H1 (cell line): ENCODE measurements around the gene YLPM1. TPM values are rescaled to one million over a fixed set of nuclear protein-coding genes. Genes with fewer than 3 reads are reported as not detected.

Experiments used
- CTCF ChIA-PET: fragments of 300-600 bp; sonication (Branson Sonifier 250); formaldehyde crosslinking; loops from one replicate; lab custom pipeline; 2021; ENCODE audit not compliant: partially characterized antibody; lab: Charles Lee
- POLR2A ChIA-PET: fragments of 300-600 bp; sonication (Branson Sonifier 250); formaldehyde crosslinking; loops from one replicate; lab custom pipeline; 2021; ENCODE audit warnings: inconsistent platforms; ENCODE audit not compliant: partially characterized antibody; lab: Charles Lee
- DNase-seq, 2 experiments: peaks; one replicate each; pipeline versions ENCODE4 v3.0.0 to v3.0.0-alpha.2; 2010 to 2022; ENCODE audit warnings: low spot score in 2 of 2, low read depth in 1 of 2, mixed read lengths in 1 of 2
- FAIRE-seq: peaks from 2 replicates; lab custom pipeline; 2011; peaks lifted over from hg19 to GRCh38; lab: Jason Lieb, UNC
- H2AFZ ChIP-seq: 2 replicates; pipeline ENCODE4 v1.8.1; 2012; ENCODE audit warnings: low read length, inconsistent platforms
- H2AK5ac ChIP-seq: 2 replicates; pipeline ENCODE4 v1.6.1; 2013; ENCODE audit warnings: low read depth, low read length
- H2BK120ac ChIP-seq: replicated peaks from 2 replicates; pipeline ENCODE3; 2013; ENCODE audit warnings: low read depth, low read length, inconsistent platforms
- H2BK12ac ChIP-seq: 2 replicates; pipeline ENCODE4 v1.6.1; 2013; ENCODE audit warnings: low read depth, low read length
- H2BK15ac ChIP-seq: 2 replicates; pipeline ENCODE4 v1.6.1; 2013; ENCODE audit warnings: low read length
- H2BK20ac ChIP-seq: 2 replicates; pipeline ENCODE4 v1.6.1; 2013; ENCODE audit warnings: low read length
- H2BK5ac ChIP-seq: 2 replicates; pipeline ENCODE4 v1.6.1; 2013; ENCODE audit warnings: low read depth, low read length
- H3K14ac ChIP-seq: 2 replicates; pipeline ENCODE4 v1.6.1; 2013; ENCODE audit warnings: inconsistent platforms; ENCODE audit not compliant: insufficient read length
- H3K18ac ChIP-seq: 2 replicates; pipeline ENCODE4 v1.6.1; 2013; ENCODE audit warnings: low read length; ENCODE audit errors: extremely low read depth
- H3K23ac ChIP-seq: 2 replicates; pipeline ENCODE4 v1.6.1; 2013; ENCODE audit warnings: inconsistent platforms; ENCODE audit not compliant: insufficient read length
- H3K23me2 ChIP-seq: 2 replicates; pipeline ENCODE4 v1.6.1; 2013; ENCODE audit warnings: low read depth, low read length
- H3K27ac ChIP-seq: 2 replicates; pipeline ENCODE4 v1.6.1; 2011; ENCODE audit warnings: low read depth, low read length, inconsistent platforms
- H3K27me3 ChIP-seq, 4 experiments: replicated peaks in 1 of 4; 1 replicate in 1 of 4; 2 replicates in 3 of 4; pipeline versions ENCODE4 v1.6.1 to v1.8.1; 2011 to 2013; ENCODE audit warnings: low read length in 3 of 4, mild to moderate bottlenecking in 3 of 4, inconsistent platforms in 2 of 4, mixed read lengths in 2 of 4, moderate library complexity in 1 of 4; ENCODE audit not compliant: control insufficient read depth in 3 of 4, insufficient read depth in 3 of 4; ENCODE audit errors: extremely low read depth in 1 of 4
- H3K36me3 ChIP-seq, 4 experiments: 2 replicates each; pipeline versions ENCODE4 v1.6.1 to v1.8.1; 2011 to 2013; ENCODE audit warnings: mild to moderate bottlenecking in 4 of 4, low read length in 3 of 4, moderate library complexity in 2 of 4, control low read depth in 1 of 4, inconsistent platforms in 1 of 4; ENCODE audit not compliant: insufficient read depth in 4 of 4, control insufficient read depth in 2 of 4
- H3K4ac ChIP-seq: replicated peaks from 2 replicates; pipeline ENCODE3; 2013; ENCODE audit warnings: low read length, low read depth, mixed read lengths, inconsistent platforms; ENCODE audit not compliant: insufficient read length
- H3K4me1 ChIP-seq, 4 experiments: replicated peaks in 1 of 4; 1 replicate in 1 of 4; 2 replicates in 3 of 4; pipeline versions ENCODE4 v1.6.1 to v1.8.1; 2011 to 2013; ENCODE audit warnings: low read length in 3 of 4, inconsistent platforms in 2 of 4, mixed read lengths in 1 of 4; ENCODE audit not compliant: insufficient read depth in 4 of 4, control insufficient read depth in 3 of 4
- H3K4me2 ChIP-seq, 2 experiments: 2 replicates each; pipeline versions ENCODE4 v1.6.1 to v1.8.1; 2011 to 2013; ENCODE audit warnings: low read depth in 2 of 2, low read length in 2 of 2, control low read depth in 1 of 2, inconsistent platforms in 1 of 2, mild to moderate bottlenecking in 1 of 2; ENCODE audit not compliant: insufficient read depth in 1 of 2
- H3K4me3 ChIP-seq, 4 experiments: fragments of 200-600, 300-600 bp in 1 of 4; sonication (generic), shearing (Covaris generic), sonication (Bioruptor Twin) in 1 of 4; 2 replicates each; pipeline versions ENCODE4 v1.5.1 to v1.8.1; 2011 to 2016; ENCODE audit warnings: low read length in 4 of 4, low read depth in 3 of 4, control low read depth in 2 of 4, inconsistent platforms in 2 of 4, mild to moderate bottlenecking in 2 of 4, mixed read lengths in 1 of 4, moderate library complexity in 1 of 4; ENCODE audit not compliant: insufficient read depth in 2 of 4; ENCODE audit errors: extremely low read depth in 1 of 4
- H3K56ac ChIP-seq: replicated peaks from 2 replicates; pipeline ENCODE3; 2013; ENCODE audit warnings: low read depth, mild to moderate bottlenecking, mixed read lengths, low read length, inconsistent platforms; ENCODE audit not compliant: insufficient read length
- H3K79me1 ChIP-seq: 2 replicates; pipeline ENCODE4 v1.6.1; 2013; ENCODE audit warnings: low read depth, low read length, control low read depth
- H3K79me2 ChIP-seq, 2 experiments: 2 replicates each; pipeline versions ENCODE4 v1.6.1 to v1.8.1; 2012 to 2013; ENCODE audit warnings: low read length in 2 of 2, mild to moderate bottlenecking in 2 of 2, inconsistent platforms in 1 of 2; ENCODE audit not compliant: insufficient read depth in 2 of 2, control insufficient read depth in 1 of 2
- H3K9ac ChIP-seq, 4 experiments: replicated peaks in 1 of 4; 1 replicate in 1 of 4; 2 replicates in 3 of 4; pipeline versions ENCODE4 v1.6.1 to v1.8.1; 2011 to 2013; ENCODE audit warnings: low read depth in 3 of 4, low read length in 3 of 4, control low read depth in 2 of 4, mild to moderate bottlenecking in 2 of 4, moderate library complexity in 2 of 4, inconsistent platforms in 1 of 4; ENCODE audit errors: extremely low read depth in 1 of 4
- H3K9me3 ChIP-seq, 2 experiments: 2 replicates each; pipeline versions ENCODE4 v1.6.1 to v1.8.1; 2012 to 2013; ENCODE audit warnings: mild to moderate bottlenecking in 2 of 2, moderate library complexity in 2 of 2, control low read depth in 1 of 2, inconsistent platforms in 1 of 2, low read depth in 1 of 2, low read length in 1 of 2, mixed read lengths in 1 of 2; ENCODE audit not compliant: insufficient read depth in 2 of 2
- H4K20me1 ChIP-seq, 2 experiments: replicated peaks in 1 of 2; 2 replicates each; pipeline versions ENCODE3 to v1.8.1; 2011 to 2013; ENCODE audit warnings: inconsistent platforms in 2 of 2, low read length in 2 of 2, mild to moderate bottlenecking in 1 of 2; ENCODE audit not compliant: insufficient read depth in 2 of 2, control insufficient read depth in 1 of 2
- H4K5ac ChIP-seq: 2 replicates; pipeline ENCODE4 v1.6.1; 2013; ENCODE audit warnings: low read length, low read depth, mixed read lengths, inconsistent platforms; ENCODE audit not compliant: insufficient read length
- H4K8ac ChIP-seq: 2 replicates; pipeline ENCODE4 v1.8.0; 2013; ENCODE audit warnings: mild to moderate bottlenecking, moderate library complexity, low read length, inconsistent platforms; ENCODE audit not compliant: insufficient read depth; ENCODE audit errors: extremely low read depth
- H4K91ac ChIP-seq: replicated peaks from 2 replicates; pipeline ENCODE3; 2013; ENCODE audit warnings: low read length, mixed read lengths, inconsistent platforms; ENCODE audit not compliant: insufficient read length
- BRCA1 ChIP-seq: IDR thresholded peaks from 2 replicates; pipeline ENCODE4 v1.6.1; 2012; ENCODE audit warnings: low read depth, low read length, improper control_type of control experiment
- EGR1 ChIP-seq: IDR thresholded peaks from 2 replicates; pipeline ENCODE4 v1.6.1; 2011; ENCODE audit warnings: low read depth, low read length, borderline replicate concordance
- FOSL1 ChIP-seq: IDR thresholded peaks from 2 replicates; pipeline ENCODE4 v1.6.1; 2011; ENCODE audit warnings: mild to moderate bottlenecking, low read depth, low read length, moderate library complexity; ENCODE audit not compliant: insufficient read depth
- POLR2AphosphoS5 ChIP-seq: IDR thresholded peaks from 2 replicates; pipeline ENCODE4 v1.6.1; 2011; ENCODE audit warnings: low read depth, low read length
- WGBS, 2 experiments: shearing (Covaris generic) in 1 of 2; methylation state at CpG; one replicate each; pipeline versions ENCODE4 v1.1.6 to v1.1.7; 2013 to 2015; ENCODE audit warnings: low lambda C conversion rate in 2 of 2, mixed read lengths in 2 of 2, inconsistent platforms in 1 of 2, low coverage in 1 of 2, missing lambda C conversion rate in 1 of 2; ENCODE audit not compliant: insufficient replicate concordance in 2 of 2, insufficient coverage in 1 of 2, insufficient read length in 1 of 2; ENCODE audit errors: extremely low coverage in 1 of 2, missing lambda C conversion rate in 1 of 2; 5-methylcytosine and 5-hydroxymethylcytosine counted together
- polyA plus RNA-seq, 7 experiments: library from polyadenylated mRNA; depleted of rRNA in 3 of 7; stranded (reverse) in 5 of 7; unstranded in 2 of 7; fragments of >200 nt in 5 of 7; fragments of 200-250 nt in 2 of 7; gene quantifications; 1 replicate in 5 of 7; 2 replicates in 1 of 7; 4 replicates in 1 of 7; pipeline versions ENCODE4 v1.2.1 to v1.2.3, GENCODE V29; 2011 to 2013; ENCODE audit warnings: missing spikeins in 2 of 7, mixed read lengths in 2 of 7
- total RNA-seq: library from RNA; stranded (reverse); fragmentation: NEBNext Ultra II Directional; extraction: Animal tissue kit (Norgen Biotek cat#: 25700); gene quantifications from 2 replicates; pipeline ENCODE4 v1.2.1, GENCODE V29; 2021
- TF ChIP-seq, protein P1 (sequence below): IDR thresholded peaks from 2 replicates; pipeline ENCODE4 v1.6.1; 2012; ENCODE audit warnings: low read length, inconsistent platforms

The YLPM1 gene
- total and polyA plus RNA-seq, 2 of the 8 experiments (the other 6 are each of a cell fraction or from before 2014, with no cell fraction given): 13.5 to 71.7 TPM

DNA sequence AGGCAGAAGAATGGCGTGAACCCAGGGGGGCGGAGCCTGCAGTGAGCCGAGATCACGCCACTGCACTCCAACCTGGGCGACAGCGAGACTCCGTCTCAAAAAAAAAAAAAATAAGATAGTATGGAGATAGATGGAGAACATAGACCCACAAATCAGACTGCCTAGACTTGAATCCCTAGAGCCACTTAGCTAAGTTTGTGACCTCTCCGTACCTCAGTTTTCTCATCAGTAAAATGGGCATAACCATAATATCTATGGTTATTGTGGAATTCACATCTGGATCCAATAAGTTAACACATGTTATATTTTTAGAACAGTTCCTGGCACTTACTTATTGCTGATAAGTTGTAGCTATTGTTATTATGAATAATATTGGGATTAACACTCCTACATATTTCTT is 105.6 kb downstream of the YLPM1 start:
- Histone ChIP-seq H2BK12ac (no peak overlapping the region), H3K27me3 (no peaks in the 10 kb centered on the region), H3K23me2 (no peaks in the 10 kb centered on the region), H4K91ac (no peak overlapping the region), H4K5ac (no peak overlapping the region), H3K36me3 (no peaks in the 10 kb centered on the region), H2BK120ac (no peak overlapping the region), H3K79me1 (no peaks in the 10 kb centered on the region), H2BK5ac (no peak overlapping the region), H3K56ac (no peak overlapping the region), H3K23ac (no peak overlapping the region), H3K4ac (no peak overlapping the region), H3K79me2 (no peaks in the 10 kb centered on the region), H4K8ac (no peak overlapping the region), H2AFZ (no peak overlapping the region), H3K4me3 (no peak overlapping the region), H3K9me3 (no peaks in the 10 kb centered on the region), H4K20me1 (no peaks in the 10 kb centered on the region), H3K18ac (no peak overlapping the region), H3K4me2 (no peak overlapping the region), H2BK20ac (no peak overlapping the region), H2BK15ac (no peak overlapping the region), H2AK5ac (no peak overlapping the region), H3K27ac (no peak overlapping the region), H3K4me1 (no peaks in the 10 kb centered on the region), H3K14ac (no peak overlapping the region), H3K9ac (no peak overlapping the region)
- FAIRE-seq: no peak
- DNase-seq: no peak
- CTCF ChIA-PET: interaction anchor here (0.7 to 17.9 kb wide), 6 partner anchors 9 to 37 kb away, joined by 3 to 364 read pairs (median 4); partner anchors contain the start of genes DLST and PROX2
- 97% methylated on average over 6 of the region's 8 CpGs; no CpG with 5 or more reads in 1 of the 2 experiments for WGBS, 2 experiments
- POLR2A ChIA-PET: interaction anchor here (0.7 to 2.6 kb wide), 2 partner anchors 14 to 32 kb away, joined by 3 to 12 read pairs; no protein-coding TSS in a partner anchor
- no peak for TF ChIP-seq BRCA1
- TF ChIP-seq, protein P1, sequence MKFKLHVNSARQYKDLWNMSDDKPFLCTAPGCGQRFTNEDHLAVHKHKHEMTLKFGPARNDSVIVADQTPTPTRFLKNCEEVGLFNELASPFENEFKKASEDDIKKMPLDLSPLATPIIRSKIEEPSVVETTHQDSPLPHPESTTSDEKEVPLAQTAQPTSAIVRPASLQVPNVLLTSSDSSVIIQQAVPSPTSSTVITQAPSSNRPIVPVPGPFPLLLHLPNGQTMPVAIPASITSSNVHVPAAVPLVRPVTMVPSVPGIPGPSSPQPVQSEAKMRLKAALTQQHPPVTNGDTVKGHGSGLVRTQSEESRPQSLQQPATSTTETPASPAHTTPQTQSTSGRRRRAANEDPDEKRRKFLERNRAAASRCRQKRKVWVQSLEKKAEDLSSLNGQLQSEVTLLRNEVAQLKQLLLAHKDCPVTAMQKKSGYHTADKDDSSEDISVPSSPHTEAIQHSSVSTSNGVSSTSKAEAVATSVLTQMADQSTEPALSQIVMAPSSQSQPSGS: no peak
- TF ChIP-seq POLR2AphosphoS5: no peak
- TF ChIP-seq FOSL1: no peak
- TF ChIP-seq EGR1: no peak
